SK-N-SH (cell line): ENCODE data around the gene ABCB4.

Experiments used
- SIN3A ChIP-seq: IDR thresholded peaks from 2 replicates; pipeline ENCODE4 v1.6.1; 2012; ENCODE audit warnings: low read depth, mild to moderate bottlenecking, low read length, moderate library complexity, borderline replicate concordance
- TF ChIP-seq, protein P1 (sequence below): fragments of 150-350 bp; IDR thresholded peaks from 2 replicates; pipeline ENCODE4 v1.6.1; 2017; ENCODE audit warnings: antibody characterized with exemption, low read length, low read depth, borderline replicate concordance

DNA sequence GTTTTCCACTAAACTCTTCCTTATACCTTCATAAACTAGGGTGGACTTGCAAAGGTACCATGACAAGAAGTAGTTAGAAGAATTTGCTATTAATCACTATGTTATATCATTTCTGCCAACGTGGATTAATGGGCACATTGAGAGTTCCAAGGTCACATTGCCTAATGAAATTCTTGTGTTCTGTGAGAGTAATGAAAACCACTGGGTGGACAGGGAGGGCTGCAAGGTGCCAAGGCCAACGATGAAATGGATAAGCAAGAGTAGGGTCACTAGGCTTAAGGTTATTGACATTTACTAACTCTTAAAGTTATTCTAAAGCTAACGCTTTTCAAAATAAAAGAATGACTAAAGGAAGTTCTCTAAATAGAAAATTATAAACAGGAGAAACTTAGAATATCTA lies 6.6 kb upstream of the ABCB4 start:
- TF ChIP-seq, protein P1, sequence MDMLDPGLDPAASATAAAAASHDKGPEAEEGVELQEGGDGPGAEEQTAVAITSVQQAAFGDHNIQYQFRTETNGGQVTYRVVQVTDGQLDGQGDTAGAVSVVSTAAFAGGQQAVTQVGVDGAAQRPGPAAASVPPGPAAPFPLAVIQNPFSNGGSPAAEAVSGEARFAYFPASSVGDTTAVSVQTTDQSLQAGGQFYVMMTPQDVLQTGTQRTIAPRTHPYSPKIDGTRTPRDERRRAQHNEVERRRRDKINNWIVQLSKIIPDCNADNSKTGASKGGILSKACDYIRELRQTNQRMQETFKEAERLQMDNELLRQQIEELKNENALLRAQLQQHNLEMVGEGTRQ = no peak
- TF ChIP-seq SIN3A = no peak
